H1 (cell line): ENCODE results near the gene TNIK.

Source experiments
- JUN ChIP-seq: IDR thresholded peaks from 2 replicates; pipeline ENCODE4 v1.6.1; 2011; ENCODE audit warnings: low read depth, mild to moderate bottlenecking, improper control_type of control experiment, low read length
- POLR2AphosphoS5 ChIP-seq: IDR thresholded peaks from 2 replicates; pipeline ENCODE4 v1.6.1; 2011; ENCODE audit warnings: low read depth, low read length
- TF ChIP-seq, protein P1 (sequence below), 3 experiments: IDR thresholded peaks; 1 replicate in 2 of 3; 2 replicates in 1 of 3; pipeline versions ENCODE4 v1.5.1 to v1.6.1; 2011; ENCODE audit warnings: low read length in 3 of 3, mild to moderate bottlenecking in 3 of 3, inconsistent platforms in 2 of 3, low read depth in 1 of 3, moderate library complexity in 1 of 3; ENCODE audit not compliant: insufficient read depth in 1 of 3; ENCODE audit errors: control extremely low read depth in 1 of 3

DNA sequence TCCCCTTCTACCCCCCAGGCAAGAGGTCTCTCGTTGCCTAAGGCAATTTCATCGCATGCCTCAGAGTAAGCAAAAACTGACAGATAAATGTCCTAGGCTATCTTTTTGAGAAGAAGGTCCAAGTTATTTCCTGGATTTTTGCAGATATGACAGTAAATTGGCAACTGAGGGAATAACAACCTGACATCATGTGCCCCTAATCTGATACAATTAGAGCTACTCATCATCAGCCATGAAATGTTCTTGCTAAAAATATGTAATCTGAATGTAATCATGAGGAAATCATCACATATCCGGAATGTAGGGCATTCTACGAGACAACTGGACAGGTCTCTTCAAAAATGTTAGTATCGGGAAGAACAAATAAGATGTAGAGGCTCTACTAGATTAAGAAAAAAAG is 44.1 kb downstream of the TNIK start:
- TF ChIP-seq POLR2AphosphoS5 (no peak), JUN (no peak)
- TF ChIP-seq, protein P1, sequence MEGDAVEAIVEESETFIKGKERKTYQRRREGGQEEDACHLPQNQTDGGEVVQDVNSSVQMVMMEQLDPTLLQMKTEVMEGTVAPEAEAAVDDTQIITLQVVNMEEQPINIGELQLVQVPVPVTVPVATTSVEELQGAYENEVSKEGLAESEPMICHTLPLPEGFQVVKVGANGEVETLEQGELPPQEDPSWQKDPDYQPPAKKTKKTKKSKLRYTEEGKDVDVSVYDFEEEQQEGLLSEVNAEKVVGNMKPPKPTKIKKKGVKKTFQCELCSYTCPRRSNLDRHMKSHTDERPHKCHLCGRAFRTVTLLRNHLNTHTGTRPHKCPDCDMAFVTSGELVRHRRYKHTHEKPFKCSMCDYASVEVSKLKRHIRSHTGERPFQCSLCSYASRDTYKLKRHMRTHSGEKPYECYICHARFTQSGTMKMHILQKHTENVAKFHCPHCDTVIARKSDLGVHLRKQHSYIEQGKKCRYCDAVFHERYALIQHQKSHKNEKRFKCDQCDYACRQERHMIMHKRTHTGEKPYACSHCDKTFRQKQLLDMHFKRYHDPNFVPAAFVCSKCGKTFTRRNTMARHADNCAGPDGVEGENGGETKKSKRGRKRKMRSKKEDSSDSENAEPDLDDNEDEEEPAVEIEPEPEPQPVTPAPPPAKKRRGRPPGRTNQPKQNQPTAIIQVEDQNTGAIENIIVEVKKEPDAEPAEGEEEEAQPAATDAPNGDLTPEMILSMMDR (IDR thresholded peaks at IDR 0.05; ENCODE audit: control extremely low read depth in 1 of 3, insufficient read depth in 1 of 3, low read depth in 1 of 3, low read length in 3 of 3), result no peak
